ENCODE results near the gene SLC66A1.
"Not testable (repeated sequence)": the region's sequence is repeated elsewhere in the genome, so short reads cannot be mapped to it uniquely, and the experiment has no call there.

The SLC66A1 gene

GRCh38 chr1:19274636-19275035, 37.5 kb upstream of the SLC66A1 start:
- Histone ChIP-seq H3K27me3 (no peaks in the 10 kb centered on the region), H3K4me1 (no peaks in the 10 kb centered on the region), H3K9ac (no peak overlapping the region), H4K20me1 (no peaks in the 10 kb centered on the region), H3K4me2 (no peak overlapping the region), H3K4me3 (no peak overlapping the region), H3K36me3 (no peaks in the 10 kb centered on the region), H3K9me3 (peaks cover 21% of the 10 kb centered on the region), H3K27ac (no peak overlapping the region)
- no peak for TF ChIP-seq Cebpa-rat (IDR thresholded peaks at IDR 0.05)

GRCh38 chr1:19283891-19284290, 28.2 kb upstream of the SLC66A1 start:
- no peaks in the 10 kb centered on the region for H4K20me1 ChIP-seq
- no peak overlapping the region for H3K9ac ChIP-seq
- H3K27me3 ChIP-seq, result peaks cover 2% of the 10 kb centered on the region; the same call in 1 of the 2 replicates
- TF ChIP-seq Cebpa-rat (IDR thresholded peaks at IDR 0.05), result no peak
- H3K4me2 ChIP-seq, result no peak overlapping the region
- 0 out of 2 replicates have a peak, but pooled peaks cover 7% of the 10 kb centered on the region for H3K36me3 ChIP-seq
- no peak overlapping the region for H3K4me3 ChIP-seq
- H3K4me1 ChIP-seq, result peaks cover 6% of the 10 kb centered on the region
- no peaks in the 10 kb centered on the region for H3K9me3 ChIP-seq
- H3K27ac ChIP-seq, result no peak overlapping the region

- no peak overlapping the region for H3K4me3 ChIP-seq
- peaks cover 6% of the 10 kb centered on the region; the same call in 1 of the 2 replicates for H3K27me3 ChIP-seq
- H3K27ac ChIP-seq, result no peak overlapping the region
- H3K4me2 ChIP-seq, result no peak overlapping the region
- peaks cover 10% of the 10 kb centered on the region for H3K4me1 ChIP-seq
- no peak overlapping the region for H3K9ac ChIP-seq
- no peaks in the 10 kb centered on the region for H3K9me3 ChIP-seq
- 0 out of 2 replicates have a peak, but pooled peaks cover 7% of the 10 kb centered on the region for H3K36me3 ChIP-seq
- H4K20me1 ChIP-seq, result no peaks in the 10 kb centered on the region
- no peak for TF ChIP-seq Cebpa-rat (IDR thresholded peaks at IDR 0.05)
Measured at GRCh38 chr1:19284881-19285280, 27.2 kb upstream of the SLC66A1 start.

- H3K36me3 ChIP-seq, H3K27me3 ChIP-seq, H3K9ac ChIP-seq: not testable (repeated sequence)
Measured at GRCh38 chr1:19285366-19285765, 26.8 kb upstream of the SLC66A1 start.

GRCh38 chr1:19285807-19286206, 26.3 kb upstream of the SLC66A1 start:
- not testable (repeated sequence) for H3K36me3 ChIP-seq, H3K27ac ChIP-seq, H3K27me3 ChIP-seq, H3K9ac ChIP-seq, H4K20me1 ChIP-seq, H3K4me2 ChIP-seq, H3K9me3 ChIP-seq, H3K4me3 ChIP-seq
- peaks cover 10% of the 10 kb centered on the region for H3K4me1 ChIP-seq

More at GRCh38 chr1:19285366-19285765, 26.8 kb upstream of the SLC66A1 start:
- not testable (repeated sequence) for H3K4me3 ChIP-seq, H3K9me3 ChIP-seq, H4K20me1 ChIP-seq, H3K27ac ChIP-seq, H3K4me2 ChIP-seq
- peaks cover 10% of the 10 kb centered on the region for H3K4me1 ChIP-seq

- Histone ChIP-seq H3K9ac (no peak overlapping the region), H3K4me3 (no peak overlapping the region), H3K27me3 (peaks cover 6% of the 10 kb centered on the region; the same call in 1 of the 2 replicates), H3K36me3 (peaks cover 5% of the 10 kb centered on the region; the same call in 1 of the 2 replicates), H3K4me1 (peaks cover 10% of the 10 kb centered on the region), H3K9me3 (peaks cover 10% of the 10 kb centered on the region), H3K4me2 (peak overlapping the region; percentile 85), H4K20me1 (no peaks in the 10 kb centered on the region), H3K27ac (no peak overlapping the region)
- TF ChIP-seq Cebpa-rat (IDR thresholded peaks at IDR 0.05), result no peak
Measured at GRCh38 chr1:19287436-19288185, 24.5 kb upstream of the SLC66A1 start.

- not testable (repeated sequence) for H3K27ac ChIP-seq, H3K36me3 ChIP-seq, H4K20me1 ChIP-seq, H3K27me3 ChIP-seq
- H3K9me3 ChIP-seq, result peaks cover 16% of the 10 kb centered on the region
- H3K4me1 ChIP-seq, result peaks cover 10% of the 10 kb centered on the region
- 0 out of 2 replicates have a peak within 1 kb of the TSS, but pooled peaks have one; percentile 29 for H3K9ac ChIP-seq
- H3K4me2 ChIP-seq, result peak within 1 kb of the TSS; percentile 85
- H3K4me3 ChIP-seq, result peak within 1 kb of the TSS; percentile 53
Measured at GRCh38 chr1:19288324-19289241, 23.5 kb upstream of the SLC66A1 start, which contains the start of gene AKR7A3. AKR7A3 (minus strand) TSS chr1:19288770; CDS start chr1:19288709, 61 bp downstream.

- no peak overlapping the region for H3K27ac ChIP-seq
- no peaks in the 10 kb centered on the region for H4K20me1 ChIP-seq
- H3K9ac ChIP-seq, result 0 out of 2 replicates have a peak overlapping the region, but pooled peaks have one; percentile 29
- peaks cover 10% of the 10 kb centered on the region for H3K4me1 ChIP-seq
- H3K4me3 ChIP-seq, result peak overlapping the region; percentile 53; the same call in 1 of the 2 replicates
- peaks cover 9% of the 10 kb centered on the region for H3K36me3 ChIP-seq
- H3K4me2 ChIP-seq, result peak overlapping the region; percentile 85
- peaks cover 22% of the 10 kb centered on the region for H3K9me3 ChIP-seq
- no peak for TF ChIP-seq Cebpa-rat (IDR thresholded peaks at IDR 0.05)
- peaks cover 6% of the 10 kb centered on the region; the same call in 1 of the 2 replicates for H3K27me3 ChIP-seq
Measured at GRCh38 chr1:19289244-19289643, 22.9 kb upstream of the SLC66A1 start.

GRCh38 chr1:19294638-19295037, 17.5 kb upstream of the SLC66A1 start:
- H3K9me3 ChIP-seq, result peaks cover 42% of the 10 kb centered on the region
- no peak overlapping the region for H3K9ac ChIP-seq
- no peak overlapping the region for H3K27ac ChIP-seq
- no peaks in the 10 kb centered on the region for H3K4me1 ChIP-seq
- H3K36me3 ChIP-seq, result peaks cover 30% of the 10 kb centered on the region
- no peak for TF ChIP-seq Cebpa-rat (IDR thresholded peaks at IDR 0.05)
- no peaks in the 10 kb centered on the region for H4K20me1 ChIP-seq
- no peaks in the 10 kb centered on the region for H3K27me3 ChIP-seq
- H3K4me2 ChIP-seq, result no peak overlapping the region
- H3K4me3 ChIP-seq, result no peak overlapping the region

GRCh38 chr1:19300211-19300610, 11.9 kb upstream of the SLC66A1 start:
- Histone ChIP-seq H3K36me3 (peaks cover 49% of the 10 kb centered on the region), H3K27me3 (no peaks in the 10 kb centered on the region), H3K9ac (no peak overlapping the region), H3K9me3 (peaks cover 10% of the 10 kb centered on the region), H4K20me1 (no peaks in the 10 kb centered on the region), H3K4me2 (no peak overlapping the region), H3K4me3 (no peak overlapping the region), H3K27ac (no peak overlapping the region), H3K4me1 (no peaks in the 10 kb centered on the region)
- TF ChIP-seq Cebpa-rat (IDR thresholded peaks at IDR 0.05), result no peak

GRCh38 chr1:19304081-19304480, 8.0 kb upstream of the SLC66A1 start:
- not testable (repeated sequence) for H3K9me3 ChIP-seq, H3K27ac ChIP-seq, H3K4me1 ChIP-seq, H3K9ac ChIP-seq, H3K27me3 ChIP-seq, H3K4me2 ChIP-seq, H3K4me3 ChIP-seq
- H4K20me1 ChIP-seq, result peaks cover 16% of the 10 kb centered on the region
- peaks cover 76% of the 10 kb centered on the region for H3K36me3 ChIP-seq
